Right atrium auricular region (tissue), 2 donors: Measurements from ENCODE around the gene PROSER3. TPM values are rescaled to one million over a fixed set of nuclear protein-coding genes. Genes with fewer than 3 reads are reported as not detected.

ENCODE experiments used
- DNase-seq: peaks from one replicate; pipeline ENCODE4 v3.0.0-alpha.2; 2019; ENCODE audit warnings: low spot score
- H3K27ac ChIP-seq, 2 donors: fragments of 200-600 bp; sonication (generic); 1 replicate in 1 of 2; 2 replicates in 1 of 2; pipeline ENCODE4 v1.5.1; 2016 to 2019
- H3K27me3 ChIP-seq, 2 donors: fragments of 200-600 bp; sonication (generic); one replicate each; pipeline versions ENCODE4 v1.5.1 to v1.6.0; 2017 to 2019
- H3K36me3 ChIP-seq: fragments of 200-600 bp; sonication (generic); one replicate; pipeline ENCODE4 v1.5.1; 2016
- H3K4me1 ChIP-seq, 2 donors: fragments of 200-600 bp; sonication (generic); one replicate each; pipeline versions ENCODE4 v1.5.1 to v1.6.0; 2017 to 2019
- H3K4me3 ChIP-seq, 2 donors: fragments of 200-600 bp; sonication (generic); 1 replicate in 1 of 2; 2 replicates in 1 of 2; pipeline ENCODE4 v1.5.1; 2017 to 2019; ENCODE audit warnings: mild to moderate bottlenecking in 1 of 2, moderate library complexity in 1 of 2
- H3K9me3 ChIP-seq, 2 donors: fragments of 200-600 bp; sonication (generic); one replicate each; pipeline ENCODE4 v1.5.1; 2019
- total RNA-seq, 2 donors: library from RNA; depleted of rRNA; stranded (reverse); fragments of >200 nt; gene quantifications; one replicate each; pipeline ENCODE4 v1.1.0, GENCODE V29; 2016
- TF ChIP-seq, protein P1 (sequence below), 2 donors: fragments of 200-600 bp; sonication (generic); IDR thresholded peaks; one replicate each; pipeline ENCODE4 v1.5.1; 2019; ENCODE audit warnings: antibody characterized with exemption in 2 of 2

The PROSER3 gene
- total RNA-seq, 2 donors from 2014 or later: 7.2 TPM

DNA sequence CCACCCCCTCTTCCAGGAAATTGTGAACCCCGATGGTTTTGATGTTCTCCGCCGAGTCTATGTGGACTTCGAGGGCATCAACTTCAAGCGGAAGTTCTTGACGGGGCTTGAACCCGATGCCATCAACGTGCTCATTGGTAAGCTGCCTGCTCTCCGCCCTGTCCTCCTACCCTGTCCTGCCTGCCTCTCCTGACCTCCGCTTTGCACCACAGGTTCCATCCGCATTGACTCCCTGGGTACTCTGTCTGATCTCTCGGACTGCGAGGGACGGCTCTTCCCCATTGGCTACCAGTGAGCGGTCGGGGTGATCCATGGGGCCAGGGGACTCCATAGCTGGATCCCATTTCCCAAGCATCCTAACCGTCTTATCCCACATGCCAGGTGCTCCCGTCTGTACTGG is 27.6 kb upstream of the PROSER3 start:
- TF ChIP-seq, protein P1, sequence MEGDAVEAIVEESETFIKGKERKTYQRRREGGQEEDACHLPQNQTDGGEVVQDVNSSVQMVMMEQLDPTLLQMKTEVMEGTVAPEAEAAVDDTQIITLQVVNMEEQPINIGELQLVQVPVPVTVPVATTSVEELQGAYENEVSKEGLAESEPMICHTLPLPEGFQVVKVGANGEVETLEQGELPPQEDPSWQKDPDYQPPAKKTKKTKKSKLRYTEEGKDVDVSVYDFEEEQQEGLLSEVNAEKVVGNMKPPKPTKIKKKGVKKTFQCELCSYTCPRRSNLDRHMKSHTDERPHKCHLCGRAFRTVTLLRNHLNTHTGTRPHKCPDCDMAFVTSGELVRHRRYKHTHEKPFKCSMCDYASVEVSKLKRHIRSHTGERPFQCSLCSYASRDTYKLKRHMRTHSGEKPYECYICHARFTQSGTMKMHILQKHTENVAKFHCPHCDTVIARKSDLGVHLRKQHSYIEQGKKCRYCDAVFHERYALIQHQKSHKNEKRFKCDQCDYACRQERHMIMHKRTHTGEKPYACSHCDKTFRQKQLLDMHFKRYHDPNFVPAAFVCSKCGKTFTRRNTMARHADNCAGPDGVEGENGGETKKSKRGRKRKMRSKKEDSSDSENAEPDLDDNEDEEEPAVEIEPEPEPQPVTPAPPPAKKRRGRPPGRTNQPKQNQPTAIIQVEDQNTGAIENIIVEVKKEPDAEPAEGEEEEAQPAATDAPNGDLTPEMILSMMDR (IDR thresholded peaks at IDR 0.05): no peak
- Histone ChIP-seq H3K27ac (no peak overlapping the region), H3K36me3 (peaks cover 87% of the 10 kb centered on the region), H3K4me3 (no peak overlapping the region), H3K9me3 (no peaks in the 10 kb centered on the region), H3K4me1 (no peaks in the 10 kb centered on the region), H3K27me3 (no peaks in the 10 kb centered on the region)
- no peak for DNase-seq

DNA sequence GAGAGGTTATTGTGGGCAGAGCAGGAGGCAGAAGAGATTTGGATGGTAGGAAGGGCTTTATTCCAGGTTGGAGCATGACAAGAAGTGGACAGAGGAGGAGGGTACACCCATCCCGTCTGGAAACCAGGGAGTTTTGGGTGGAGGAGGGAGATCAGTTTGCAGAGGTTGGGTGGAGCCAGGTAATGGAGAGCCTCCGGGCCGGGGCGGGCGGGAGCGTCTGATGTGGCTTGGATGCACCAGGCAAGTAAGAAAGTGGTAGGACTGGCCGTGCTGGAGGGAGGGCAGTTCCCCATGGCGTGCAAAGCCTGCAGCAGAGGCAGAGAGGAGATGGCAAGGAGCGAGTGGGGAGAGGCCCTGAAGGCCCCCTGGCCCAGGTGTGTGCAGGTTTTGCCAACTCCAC is 26.6 kb upstream of the PROSER3 start:
- DNase-seq: no peak

DNA sequence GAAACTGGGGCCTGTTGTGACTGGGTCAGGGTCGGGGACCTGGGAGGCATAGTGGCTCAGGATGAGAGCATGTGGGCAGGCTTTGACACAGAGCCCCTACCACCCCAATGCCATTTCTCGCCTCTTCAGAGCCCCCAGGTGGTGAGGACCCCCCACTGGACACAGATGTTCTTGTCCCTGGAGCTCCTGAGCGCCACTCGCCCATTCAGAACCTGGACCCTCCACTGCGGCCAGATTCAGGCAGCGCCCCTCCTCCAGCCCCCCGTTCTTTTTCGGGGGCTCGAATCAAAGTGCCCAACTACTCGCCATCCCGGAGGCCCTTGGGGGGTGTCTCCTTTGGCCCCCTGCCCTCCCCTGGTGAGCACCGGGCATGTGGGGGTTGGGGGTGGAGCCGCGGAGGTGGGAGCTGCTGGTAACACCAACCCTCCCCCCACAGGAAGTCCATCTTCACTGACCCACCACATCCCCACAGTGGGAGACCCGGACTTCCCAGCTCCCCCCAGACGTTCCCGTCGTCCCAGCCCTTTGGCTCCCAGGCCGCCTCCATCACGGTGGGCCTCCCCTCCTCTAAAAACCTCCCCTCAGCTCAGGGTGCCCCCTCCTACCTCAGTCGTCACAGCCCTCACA is 26.1 kb upstream of the PROSER3 start:
- Histone ChIP-seq H3K27ac (no peak overlapping the region), H3K36me3 (peaks cover 76% of the 10 kb centered on the region)
- no peak for DNase-seq

More for the DNA sequence above, 26.6 kb upstream of the PROSER3 start:
- no peak overlapping the region for H3K4me3 ChIP-seq
- no peaks in the 10 kb centered on the region for H3K9me3 ChIP-seq
- no peak overlapping the region for H3K27ac ChIP-seq
- H3K36me3 ChIP-seq: peaks cover 77% of the 10 kb centered on the region
- no peaks in the 10 kb centered on the region for H3K27me3 ChIP-seq
- no peaks in the 10 kb centered on the region for H3K4me1 ChIP-seq
- TF ChIP-seq, protein P1 (IDR thresholded peaks at IDR 0.05): no peak

DNA sequence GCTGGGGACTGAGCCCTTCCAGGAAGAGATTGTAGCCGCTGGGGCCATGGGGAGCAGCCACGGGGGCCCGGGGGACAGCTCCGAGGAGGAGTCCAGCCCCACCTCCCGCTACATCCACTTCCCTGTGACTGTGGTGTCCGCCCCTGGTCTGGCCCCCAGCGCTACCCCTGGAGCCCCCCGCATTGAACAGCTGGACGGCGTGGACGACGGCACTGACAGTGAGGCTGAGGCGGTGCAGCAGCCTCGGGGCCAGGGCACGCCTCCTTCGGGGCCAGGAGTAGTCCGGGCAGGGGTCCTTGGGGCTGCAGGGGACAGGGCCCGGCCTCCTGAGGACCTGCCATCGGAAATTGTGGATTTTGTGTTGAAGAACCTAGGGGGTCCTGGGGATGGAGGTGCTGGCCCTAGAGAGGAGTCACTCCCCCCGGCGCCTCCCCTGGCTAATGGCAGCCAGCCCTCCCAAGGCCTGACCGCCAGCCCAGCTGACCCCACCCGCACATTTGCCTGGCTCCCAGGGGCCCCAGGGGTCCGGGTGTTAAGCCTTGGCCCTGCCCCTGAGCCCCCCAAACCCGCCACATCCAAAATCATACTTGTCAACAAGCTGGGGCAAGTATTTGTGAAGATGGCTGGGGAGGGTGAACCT is 25.3 kb upstream of the PROSER3 start:
- no peak for DNase-seq

More for the DNA sequence above, 26.1 kb upstream of the PROSER3 start:
- H3K4me3 ChIP-seq: no peak overlapping the region
- TF ChIP-seq, protein P1 (IDR thresholded peaks at IDR 0.05): no peak
- H3K9me3 ChIP-seq: no peaks in the 10 kb centered on the region
- no peaks in the 10 kb centered on the region for H3K4me1 ChIP-seq
- no peaks in the 10 kb centered on the region for H3K27me3 ChIP-seq

DNA sequence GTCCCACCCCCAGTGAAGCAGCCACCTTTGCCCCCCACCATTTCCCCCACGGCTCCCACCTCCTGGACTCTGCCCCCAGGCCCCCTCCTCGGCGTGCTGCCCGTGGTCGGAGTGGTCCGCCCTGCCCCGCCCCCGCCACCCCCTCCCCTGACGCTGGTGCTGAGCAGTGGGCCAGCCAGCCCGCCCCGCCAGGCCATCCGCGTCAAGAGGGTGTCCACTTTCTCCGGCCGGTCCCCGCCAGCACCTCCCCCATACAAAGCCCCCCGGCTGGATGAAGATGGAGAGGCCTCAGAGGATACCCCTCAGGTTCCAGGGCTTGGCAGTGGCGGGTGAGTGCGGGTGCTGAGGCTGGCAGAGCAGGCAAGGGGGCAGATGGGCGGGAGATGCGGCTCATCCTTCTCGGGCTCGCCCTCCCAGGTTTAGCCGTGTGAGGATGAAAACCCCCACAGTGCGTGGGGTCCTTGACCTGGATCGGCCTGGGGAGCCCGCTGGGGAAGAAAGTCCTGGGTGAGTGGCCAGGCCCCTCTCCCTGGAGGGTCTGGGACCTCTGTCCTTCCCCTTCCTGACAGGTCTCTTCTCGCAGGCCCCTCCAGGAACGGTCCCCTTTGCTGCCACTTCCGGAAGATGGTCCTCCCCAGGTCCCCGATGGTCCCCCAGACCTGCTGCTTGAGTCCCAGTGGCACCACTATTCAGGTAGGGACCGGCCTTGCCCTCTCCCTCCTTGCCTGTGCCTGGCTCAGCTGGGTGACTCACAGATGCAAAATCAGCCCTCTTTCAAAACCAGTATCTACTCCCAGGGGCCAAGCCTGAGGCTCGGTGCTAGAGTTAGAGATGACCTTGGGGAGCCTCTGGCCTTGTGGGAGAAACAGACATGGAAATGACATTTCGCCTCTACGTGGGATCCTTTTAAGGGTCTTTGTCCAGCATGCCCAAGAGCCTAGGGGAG is 24.5 kb upstream of the PROSER3 start:
- H3K4me3 ChIP-seq: no peak overlapping the region
- H3K4me1 ChIP-seq: no peaks in the 10 kb centered on the region
- H3K27ac ChIP-seq: no peak overlapping the region
- no peak for DNase-seq
- H3K36me3 ChIP-seq: peaks cover 76% of the 10 kb centered on the region
- TF ChIP-seq, protein P1 (IDR thresholded peaks at IDR 0.05): no peak
- H3K27me3 ChIP-seq: no peaks in the 10 kb centered on the region
- H3K9me3 ChIP-seq: no peaks in the 10 kb centered on the region

More for the DNA sequence above, 25.3 kb upstream of the PROSER3 start:
- Histone ChIP-seq H3K4me3 (no peak overlapping the region), H3K27ac (no peak overlapping the region), H3K36me3 (peaks cover 76% of the 10 kb centered on the region), H3K27me3 (no peaks in the 10 kb centered on the region), H3K4me1 (no peaks in the 10 kb centered on the region), H3K9me3 (no peaks in the 10 kb centered on the region)
- TF ChIP-seq, protein P1 (IDR thresholded peaks at IDR 0.05): no peak
